Measurements from ENCODE around the gene GINM1.

DNA sequence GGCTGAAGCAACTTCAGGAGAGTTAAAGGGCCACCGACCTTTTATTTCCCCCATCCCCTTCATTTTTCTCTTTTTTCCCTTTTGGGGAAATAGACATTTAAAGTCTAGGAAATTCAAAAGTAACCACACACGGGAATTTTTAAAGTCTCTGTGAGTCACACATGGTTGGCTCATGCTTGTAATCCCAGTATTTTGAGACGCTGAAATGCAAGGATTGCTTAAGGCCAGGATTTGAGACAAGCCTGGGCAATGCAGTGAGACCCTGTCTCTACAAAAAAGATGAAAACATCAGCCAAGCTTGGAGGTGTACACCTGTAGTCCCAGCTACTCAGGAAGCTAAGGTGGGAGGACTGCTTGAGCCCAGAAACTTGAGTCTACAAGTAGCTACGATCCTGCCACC lies 48.2 kb downstream of the GINM1 start:
- no peak for TF ChIP-seq EZH2 (IDR thresholded peaks at IDR 0.05; ENCODE audit: low read depth)
- TF ChIP-seq, protein P1, sequence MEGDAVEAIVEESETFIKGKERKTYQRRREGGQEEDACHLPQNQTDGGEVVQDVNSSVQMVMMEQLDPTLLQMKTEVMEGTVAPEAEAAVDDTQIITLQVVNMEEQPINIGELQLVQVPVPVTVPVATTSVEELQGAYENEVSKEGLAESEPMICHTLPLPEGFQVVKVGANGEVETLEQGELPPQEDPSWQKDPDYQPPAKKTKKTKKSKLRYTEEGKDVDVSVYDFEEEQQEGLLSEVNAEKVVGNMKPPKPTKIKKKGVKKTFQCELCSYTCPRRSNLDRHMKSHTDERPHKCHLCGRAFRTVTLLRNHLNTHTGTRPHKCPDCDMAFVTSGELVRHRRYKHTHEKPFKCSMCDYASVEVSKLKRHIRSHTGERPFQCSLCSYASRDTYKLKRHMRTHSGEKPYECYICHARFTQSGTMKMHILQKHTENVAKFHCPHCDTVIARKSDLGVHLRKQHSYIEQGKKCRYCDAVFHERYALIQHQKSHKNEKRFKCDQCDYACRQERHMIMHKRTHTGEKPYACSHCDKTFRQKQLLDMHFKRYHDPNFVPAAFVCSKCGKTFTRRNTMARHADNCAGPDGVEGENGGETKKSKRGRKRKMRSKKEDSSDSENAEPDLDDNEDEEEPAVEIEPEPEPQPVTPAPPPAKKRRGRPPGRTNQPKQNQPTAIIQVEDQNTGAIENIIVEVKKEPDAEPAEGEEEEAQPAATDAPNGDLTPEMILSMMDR (conservative IDR thresholded peaks at IDR 0.05): no peak

Measured in PC-9 (cell line).